Activated B cell treated with CpG ODN at 0.5 μM for 24 hours (primary cell): ENCODE measurements around the gene PRICKLE4. TPM values are rescaled to one million over a fixed set of nuclear protein-coding genes. Genes with fewer than 3 reads are reported as not detected.

Experiments
- ATAC-seq: fragments of 200-7000 bp; cut with Tn5 transposase; one replicate; pipeline ENCODE4 v1.10.0; 2021; ENCODE audit warnings: low read depth, mild to moderate bottlenecking, moderate library complexity
- CTCF ChIA-PET: fragments of 350-600 bp; sonication (Branson Sonifier 250); formaldehyde crosslinking; loops from one replicate; lab custom pipeline; 2021; ENCODE audit warnings: antibody characterized with exemption; lab: Charles Lee
- POLR2A ChIA-PET: fragments of 350-600 bp; sonication (Branson Sonifier 250); formaldehyde crosslinking; loops from one replicate; lab custom pipeline; 2021; ENCODE audit warnings: antibody characterized with exemption; lab: Charles Lee
- DNase-seq: peaks from one replicate; pipeline ENCODE4 v3.0.0; 2022
- H3K27ac Mint-ChIP-seq: one replicate; pipeline ENCODE4 v1.8.0; 2020; ENCODE audit warnings: mixed read lengths
- H3K27me3 Mint-ChIP-seq: one replicate; pipeline ENCODE4 v1.8.0; 2021; ENCODE audit warnings: mixed read lengths
- H3K36me3 Mint-ChIP-seq: one replicate; pipeline ENCODE4 v1.8.0; 2021; ENCODE audit warnings: low read depth, mixed read lengths
- H3K4me1 Mint-ChIP-seq: one replicate; pipeline ENCODE4 v1.8.0; 2021; ENCODE audit warnings: mixed read lengths
- H3K4me3 Mint-ChIP-seq: one replicate; pipeline ENCODE4 v1.8.0; 2020; ENCODE audit warnings: mild to moderate bottlenecking, mixed read lengths
- H3K9me3 Mint-ChIP-seq: one replicate; pipeline ENCODE4 v1.8.0; 2020; ENCODE audit warnings: mixed read lengths
- intact Hi-C: fragments of 100-400 bp; cut with micrococcal nuclease; formaldehyde crosslinking; loops from one replicate; pipeline ENCODE4 v1.15.1; 2024
- total RNA-seq: library from RNA; stranded (reverse); gene quantifications from 2 replicates; pipeline ENCODE4 v1.2.3, GENCODE V29; 2022
- TF ChIP-seq, protein P1 (sequence below): fragments of 200-600 bp; IDR thresholded peaks from one replicate; pipeline ENCODE4 v1.8.0; 2022; ENCODE audit warnings: antibody characterized with exemption, mild to moderate bottlenecking

PRICKLE4 gene
- total RNA-seq, 1 donor from 2014 or later = 0.75 TPM

DNA sequence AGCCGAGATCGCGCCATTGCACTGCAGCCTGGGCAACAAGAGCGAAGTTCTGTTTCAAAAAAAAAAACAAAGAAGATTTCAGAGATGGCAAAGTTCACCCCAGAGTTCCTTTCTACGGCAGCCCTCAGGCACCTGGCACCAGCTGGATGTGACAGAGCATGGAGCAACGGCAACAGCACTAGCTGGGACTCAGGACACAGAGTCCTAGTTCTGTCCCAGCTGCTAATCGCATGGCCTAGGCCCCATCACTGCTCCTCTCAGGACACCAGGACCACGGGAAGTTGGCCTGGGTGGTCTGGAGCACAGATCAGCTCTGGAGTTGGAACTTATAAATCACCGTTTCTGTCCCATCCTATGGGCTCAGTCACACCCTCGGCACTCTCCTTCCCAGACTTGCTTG, 34.5 kb upstream of the PRICKLE4 start:
- no peaks in the 10 kb centered on the region for H3K36me3 Mint-ChIP-seq
- H3K4me3 Mint-ChIP-seq = no peak overlapping the region
- ATAC-seq = no peak
- ChIA-PET CTCF (no interaction called here), POLR2A (no interaction called here)
- H3K27ac Mint-ChIP-seq = no peak overlapping the region
- intact Hi-C loops = no loop called here
- H3K9me3 Mint-ChIP-seq = no peaks in the 10 kb centered on the region
- no peaks in the 10 kb centered on the region for H3K4me1 Mint-ChIP-seq
- TF ChIP-seq, protein P1, sequence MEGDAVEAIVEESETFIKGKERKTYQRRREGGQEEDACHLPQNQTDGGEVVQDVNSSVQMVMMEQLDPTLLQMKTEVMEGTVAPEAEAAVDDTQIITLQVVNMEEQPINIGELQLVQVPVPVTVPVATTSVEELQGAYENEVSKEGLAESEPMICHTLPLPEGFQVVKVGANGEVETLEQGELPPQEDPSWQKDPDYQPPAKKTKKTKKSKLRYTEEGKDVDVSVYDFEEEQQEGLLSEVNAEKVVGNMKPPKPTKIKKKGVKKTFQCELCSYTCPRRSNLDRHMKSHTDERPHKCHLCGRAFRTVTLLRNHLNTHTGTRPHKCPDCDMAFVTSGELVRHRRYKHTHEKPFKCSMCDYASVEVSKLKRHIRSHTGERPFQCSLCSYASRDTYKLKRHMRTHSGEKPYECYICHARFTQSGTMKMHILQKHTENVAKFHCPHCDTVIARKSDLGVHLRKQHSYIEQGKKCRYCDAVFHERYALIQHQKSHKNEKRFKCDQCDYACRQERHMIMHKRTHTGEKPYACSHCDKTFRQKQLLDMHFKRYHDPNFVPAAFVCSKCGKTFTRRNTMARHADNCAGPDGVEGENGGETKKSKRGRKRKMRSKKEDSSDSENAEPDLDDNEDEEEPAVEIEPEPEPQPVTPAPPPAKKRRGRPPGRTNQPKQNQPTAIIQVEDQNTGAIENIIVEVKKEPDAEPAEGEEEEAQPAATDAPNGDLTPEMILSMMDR = no peak
- DNase-seq = no peak
- H3K27me3 Mint-ChIP-seq = no peaks in the 10 kb centered on the region

DNA sequence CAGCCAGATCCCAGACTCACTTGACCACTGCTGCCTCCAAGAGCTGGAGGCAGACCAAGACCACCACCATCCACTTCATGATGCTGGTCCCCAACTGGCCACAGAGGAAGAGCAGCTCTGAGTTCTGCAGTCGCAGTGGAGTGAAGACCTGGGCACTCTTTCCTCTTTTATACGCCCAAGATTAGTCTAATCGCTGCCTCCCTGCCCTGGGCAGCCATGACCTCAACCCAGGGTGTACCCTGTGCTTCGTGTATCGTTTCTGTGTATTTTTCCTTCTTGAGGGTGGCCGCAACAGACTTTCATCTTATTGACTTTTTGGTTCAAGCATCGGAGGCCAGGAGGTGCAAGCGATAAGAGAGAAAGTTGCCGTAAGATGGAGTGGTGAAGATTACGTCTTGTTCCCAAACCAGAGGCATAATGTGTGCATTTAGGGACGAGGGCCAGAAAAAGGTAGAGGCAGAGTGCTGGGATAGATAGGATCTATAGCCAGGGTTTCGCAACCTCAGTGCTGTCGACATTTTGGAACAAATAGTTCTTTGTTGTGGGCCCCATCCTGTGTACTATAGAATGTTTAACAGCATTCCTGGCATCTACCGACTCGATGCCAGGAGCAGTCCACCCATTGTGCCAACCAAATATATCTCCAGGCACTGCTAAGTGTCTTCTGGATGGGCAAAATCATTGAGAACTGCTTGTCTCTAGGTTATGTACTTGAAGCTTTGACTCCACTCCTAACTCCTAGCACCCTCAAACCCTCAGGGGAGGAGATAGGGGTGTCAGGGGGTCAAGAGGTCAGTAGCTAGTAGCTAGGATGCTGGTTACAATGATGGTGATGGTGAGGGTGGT, 33.1 kb upstream of the PRICKLE4 start, which contains the start of gene PGC:
PGC (minus strand) TSS at position 142 of the 846 bp plus-strand sequence; CDS start at position 79, 63 bp downstream.
- H3K4me3 Mint-ChIP-seq = no peak within 1 kb of the TSS
- ATAC-seq (no peak), DNase-seq (no peak)
- intact Hi-C loops = no loop called here
- no peaks in the 10 kb centered on the region for H3K36me3 Mint-ChIP-seq
- no peaks in the 10 kb centered on the region for H3K27me3 Mint-ChIP-seq
- CTCF ChIA-PET = no interaction called here
- H3K27ac Mint-ChIP-seq = no peak within 1 kb of the TSS
- H3K4me1 Mint-ChIP-seq = no peaks in the 10 kb centered on the region
- TF ChIP-seq, protein P1 = no peak
- POLR2A ChIA-PET = interaction anchor here (0.6 kb wide), 1 partner anchor 10 kb away, joined by 4 read pairs; no protein-coding TSS in a partner anchor
- no peaks in the 10 kb centered on the region for H3K9me3 Mint-ChIP-seq

DNA sequence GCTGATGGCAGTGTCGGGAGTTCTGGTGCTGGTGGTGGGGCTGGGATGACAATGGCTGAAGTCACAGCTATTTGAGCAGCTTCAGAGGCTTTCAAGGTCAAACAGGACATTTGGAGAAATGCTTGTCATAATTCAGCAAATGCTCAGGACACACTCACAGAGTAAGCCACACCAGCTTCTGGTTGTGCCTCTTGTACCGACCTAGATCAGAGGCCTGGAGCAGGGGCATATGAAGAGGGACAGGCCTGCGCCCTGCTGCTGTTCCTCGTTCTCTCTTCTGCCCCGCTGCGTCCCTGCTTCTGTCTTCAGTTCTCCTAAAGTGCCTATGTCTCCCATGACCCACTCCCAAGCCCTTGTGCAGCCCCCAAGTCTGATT, 32.5 kb upstream of the PRICKLE4 start:
- no peak for DNase-seq
- ChIA-PET POLR2A (interaction anchor here (0.6 kb wide), 1 partner anchor 10 kb away, joined by 4 read pairs; no protein-coding TSS in a partner anchor), CTCF (no interaction called here)
- Mint-ChIP-seq H3K27ac (no peak overlapping the region), H3K4me3 (no peak overlapping the region), H3K4me1 (no peaks in the 10 kb centered on the region), H3K9me3 (no peaks in the 10 kb centered on the region), H3K36me3 (no peaks in the 10 kb centered on the region), H3K27me3 (peaks cover 1% of the 10 kb centered on the region)
- ATAC-seq = no peak
- TF ChIP-seq, protein P1 = no peak
- intact Hi-C loops = no loop called here

DNA sequence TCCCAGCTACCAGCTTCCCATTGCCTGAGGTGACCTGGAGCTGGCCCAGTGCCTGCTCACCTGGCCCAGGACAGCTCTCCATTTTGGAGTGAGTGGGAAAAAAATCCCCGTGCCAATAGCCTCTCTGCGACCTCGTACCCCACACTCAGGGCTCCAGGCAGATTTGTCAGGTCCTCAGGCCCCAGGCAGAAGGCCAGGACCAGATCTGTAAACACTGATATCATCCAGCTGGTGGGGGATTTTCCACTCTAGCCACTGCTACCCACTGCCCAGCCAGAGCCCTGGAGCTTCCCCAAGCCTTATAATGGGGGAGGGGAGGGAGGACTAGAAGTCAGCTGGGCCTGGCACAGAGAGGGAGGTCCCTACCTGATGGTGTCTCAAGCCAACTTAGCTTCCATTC, 32.0 kb upstream of the PRICKLE4 start:
- TF ChIP-seq, protein P1 = no peak
- Mint-ChIP-seq H3K4me3 (no peak overlapping the region), H3K36me3 (no peaks in the 10 kb centered on the region), H3K27me3 (peaks cover 2% of the 10 kb centered on the region), H3K4me1 (no peaks in the 10 kb centered on the region), H3K27ac (no peak overlapping the region), H3K9me3 (no peaks in the 10 kb centered on the region)
- POLR2A ChIA-PET = interaction anchor here (0.6 kb wide), 1 partner anchor 9 kb away, joined by 4 read pairs; no protein-coding TSS in a partner anchor
- intact Hi-C loops = no loop called here
- DNase-seq (no peak), ATAC-seq (no peak)
- CTCF ChIA-PET = no interaction called here

DNA sequence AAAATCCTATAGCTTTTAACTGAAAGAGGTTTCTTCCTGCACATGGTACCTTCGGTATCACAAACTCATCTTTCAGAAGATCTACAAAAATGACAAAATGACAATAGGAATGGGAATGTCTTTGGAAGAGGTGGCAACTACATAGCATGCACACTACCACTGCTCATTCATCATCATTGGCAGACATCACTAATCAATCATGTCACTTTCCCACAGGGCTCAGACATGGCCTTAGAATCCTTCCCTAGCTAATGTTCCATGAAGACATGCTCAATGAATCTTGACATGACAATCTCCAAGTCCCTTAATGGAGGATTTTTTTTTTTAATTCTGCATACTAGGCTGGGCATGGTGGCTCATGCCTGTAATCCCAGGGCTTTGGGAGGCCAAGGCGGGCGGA, 30.2 kb upstream of the PRICKLE4 start:
- POLR2A ChIA-PET = no interaction called here

More for the DNA sequence above, 30.2 kb upstream of the PRICKLE4 start:
- no peak overlapping the region for H3K4me3 Mint-ChIP-seq
- DNase-seq (no peak), ATAC-seq (no peak)
- TF ChIP-seq, protein P1 = no peak
- peaks cover 2% of the 10 kb centered on the region for H3K27me3 Mint-ChIP-seq
- H3K4me1 Mint-ChIP-seq = no peaks in the 10 kb centered on the region
- H3K9me3 Mint-ChIP-seq = no peaks in the 10 kb centered on the region
- no peak overlapping the region for H3K27ac Mint-ChIP-seq
- intact Hi-C loops = no loop called here
- CTCF ChIA-PET = no interaction called here
- H3K36me3 Mint-ChIP-seq = no peaks in the 10 kb centered on the region
